Endometrial microvascular endothelial cells (primary cell): ENCODE measurements around the gene VAV3. TPM values are rescaled to one million over a fixed set of nuclear protein-coding genes. Genes with fewer than 3 reads are reported as not detected.

Source experiments
- in situ Hi-C: cut with HindIII; loops from 2 replicates; pipeline ENCODE4 v1.10.0; 2017; ENCODE audit warnings: low sequenced_read_pairs, low pct_unique_long_range_greater_than_20kb; ENCODE audit errors: inconsistent ontology term
- total RNA-seq: library from RNA; depleted of rRNA; stranded (reverse); fragments of >200 nt; gene quantifications from one replicate; pipeline ENCODE4 v1.2.3, GENCODE V29; 2015; ENCODE audit errors: inconsistent ontology term

Gene VAV3
- total RNA-seq, 1 donor from 2014 or later: 1.1 TPM

- in situ Hi-C loops: no loop called here
Measured at GRCh38 chr1:107546576-107546975, 418.4 kb downstream of the VAV3 start.

GRCh38 chr1:107545879-107546278 is 419.1 kb downstream of the VAV3 start:
- in situ Hi-C loops: no loop called here

- in situ Hi-C loops: no loop called here
Measured at GRCh38 chr1:107545056-107545577, 419.9 kb downstream of the VAV3 start.

- in situ Hi-C loops: no loop called here
Measured at GRCh38 chr1:107544285-107544684, 420.7 kb downstream of the VAV3 start.

- in situ Hi-C loops: no loop called here
Measured at GRCh38 chr1:107541412-107541811, 423.6 kb downstream of the VAV3 start.

- in situ Hi-C loops: no loop called here
Measured at GRCh38 chr1:107538502-107538901, 426.5 kb downstream of the VAV3 start.

GRCh38 chr1:107536266-107536665 is 428.7 kb downstream of the VAV3 start:
- in situ Hi-C loops: no loop called here

GRCh38 chr1:107535091-107535490 is 429.9 kb downstream of the VAV3 start:
- in situ Hi-C loops: no loop called here

GRCh38 chr1:107534632-107535031 is 430.3 kb downstream of the VAV3 start:
- in situ Hi-C loops: no loop called here

GRCh38 chr1:107533436-107533835 is 431.5 kb downstream of the VAV3 start:
- in situ Hi-C loops: no loop called here

GRCh38 chr1:107532318-107532717 is 432.7 kb downstream of the VAV3 start:
- in situ Hi-C loops: no loop called here

- in situ Hi-C loops: no loop called here
Measured at GRCh38 chr1:107531065-107531908, 433.7 kb downstream of the VAV3 start.

GRCh38 chr1:107530543-107530942 is 434.4 kb downstream of the VAV3 start:
- in situ Hi-C loops: no loop called here

GRCh38 chr1:107529511-107530149 is 435.4 kb downstream of the VAV3 start:
- in situ Hi-C loops: no loop called here

- in situ Hi-C loops: no loop called here
Measured at GRCh38 chr1:107526524-107527198, 438.3 kb downstream of the VAV3 start.

- in situ Hi-C loops: no loop called here
Measured at GRCh38 chr1:107525961-107526360, 439.0 kb downstream of the VAV3 start.

- in situ Hi-C loops: no loop called here
Measured at GRCh38 chr1:107525145-107525544, 439.8 kb downstream of the VAV3 start.

- in situ Hi-C loops: no loop called here
Measured at GRCh38 chr1:107524301-107524700, 440.7 kb downstream of the VAV3 start.

- in situ Hi-C loops: no loop called here
Measured at GRCh38 chr1:107523736-107524135, 441.2 kb downstream of the VAV3 start.

- in situ Hi-C loops: no loop called here
Measured at GRCh38 chr1:107523061-107523460, 441.9 kb downstream of the VAV3 start.
